Mesenchymal stem cell (in vitro differentiated cells and primary cell): ENCODE results near the gene CDH4.

ENCODE experiments used
- DNase-seq: peaks from one replicate; pipeline ENCODE4 v3.0.0-alpha.2; 2013
- H2AFZ ChIP-seq: one replicate; pipeline ENCODE4 v1.6.1; 2013; ENCODE audit warnings: low read depth, mild to moderate bottlenecking, control low read depth, inconsistent platforms, low read length, moderate library complexity
- H2AK5ac ChIP-seq: 2 replicates; pipeline ENCODE4 v1.6.1; 2013; ENCODE audit warnings: low read length, moderate library complexity, mild to moderate bottlenecking, inconsistent platforms; ENCODE audit not compliant: severe bottlenecking
- H2BK120ac ChIP-seq: one replicate; pipeline ENCODE4 v1.6.1; 2013; ENCODE audit warnings: low read depth, mild to moderate bottlenecking, inconsistent platforms, low read length, moderate library complexity
- H2BK12ac ChIP-seq, 2 experiments: one replicate each; pipeline ENCODE4 v1.6.1; 2013; ENCODE audit warnings: inconsistent platforms in 2 of 2, low read length in 2 of 2, mild to moderate bottlenecking in 2 of 2, moderate library complexity in 2 of 2, control low read depth in 1 of 2
- H2BK15ac ChIP-seq: one replicate; pipeline ENCODE4 v1.6.1; 2013; ENCODE audit warnings: mild to moderate bottlenecking, low read depth, inconsistent platforms; ENCODE audit not compliant: poor library complexity, severe bottlenecking
- H2BK5ac ChIP-seq: 2 replicates; pipeline ENCODE4 v1.6.1; 2013; ENCODE audit warnings: low read depth, mild to moderate bottlenecking, low read length, control low read depth, inconsistent platforms; ENCODE audit not compliant: poor library complexity, severe bottlenecking
- H3K14ac ChIP-seq, 2 experiments: one replicate each; pipeline ENCODE4 v1.6.1; 2013; ENCODE audit warnings: inconsistent platforms in 2 of 2, low read length in 2 of 2, control low read depth in 1 of 2, mild to moderate bottlenecking in 1 of 2, moderate library complexity in 1 of 2
- H3K18ac ChIP-seq, 2 experiments: one replicate each; pipeline ENCODE4 v1.6.1; 2013; ENCODE audit warnings: inconsistent platforms in 2 of 2, low read length in 2 of 2, control low read depth in 1 of 2, low read depth in 1 of 2, mild to moderate bottlenecking in 1 of 2
- H3K23ac ChIP-seq, 2 experiments: one replicate each; pipeline ENCODE4 v1.6.1; 2013; ENCODE audit warnings: inconsistent platforms in 2 of 2, low read length in 2 of 2, mild to moderate bottlenecking in 2 of 2, moderate library complexity in 2 of 2, control low read depth in 1 of 2
- H3K27ac ChIP-seq: 2 replicates; pipeline ENCODE4 v1.5.1; 2013; ENCODE audit warnings: mild to moderate bottlenecking, moderate library complexity, low read length, control low read depth, inconsistent platforms; ENCODE audit not compliant: poor library complexity, severe bottlenecking
- H3K27me3 ChIP-seq, 2 experiments: 2 replicates each; pipeline versions ENCODE4 v1.6.1 to v1.7.0; 2013; ENCODE audit warnings: low read length in 2 of 2, mild to moderate bottlenecking in 2 of 2, moderate library complexity in 2 of 2, control low read depth in 1 of 2, inconsistent platforms in 1 of 2; ENCODE audit not compliant: control insufficient read depth in 1 of 2, insufficient read depth in 1 of 2
- H3K36me3 ChIP-seq, 2 experiments: 2 replicates each; pipeline versions ENCODE4 v1.6.1 to v1.7.0; 2013; ENCODE audit warnings: low read length in 2 of 2, control low read depth in 1 of 2, inconsistent platforms in 1 of 2, low read depth in 1 of 2, mild to moderate bottlenecking in 1 of 2; ENCODE audit not compliant: insufficient read depth in 2 of 2, control insufficient read depth in 1 of 2
- H3K4ac ChIP-seq, 2 experiments: one replicate each; pipeline ENCODE4 v1.6.1; 2013; ENCODE audit warnings: inconsistent platforms in 2 of 2, low read length in 2 of 2, mild to moderate bottlenecking in 2 of 2, moderate library complexity in 2 of 2, control low read depth in 1 of 2, low read depth in 1 of 2
- H3K4me1 ChIP-seq: 2 replicates; pipeline ENCODE4 v1.6.1; 2013; ENCODE audit warnings: low read depth, low read length, control low read depth; ENCODE audit not compliant: control insufficient read depth, insufficient read depth
- H3K4me2 ChIP-seq: 2 replicates; pipeline ENCODE4 v1.6.1; 2013; ENCODE audit warnings: low read length, mild to moderate bottlenecking, inconsistent platforms; ENCODE audit not compliant: poor library complexity, severe bottlenecking
- H3K4me3 ChIP-seq, 2 experiments: 2 replicates each; pipeline versions ENCODE4 v1.5.1 to v1.7.0; 2013; ENCODE audit warnings: low read length in 2 of 2, mild to moderate bottlenecking in 2 of 2, control low read depth in 1 of 2, low read depth in 1 of 2; ENCODE audit not compliant: insufficient read depth in 1 of 2
- H3K79me1 ChIP-seq: replicated peaks from 2 replicates; pipeline ENCODE4 v1.6.1; 2013; ENCODE audit warnings: mild to moderate bottlenecking, control low read depth, low read length, inconsistent platforms; ENCODE audit not compliant: poor library complexity, severe bottlenecking
- H3K9ac ChIP-seq: 2 replicates; pipeline ENCODE4 v1.7.0; 2013; ENCODE audit warnings: mild to moderate bottlenecking, low read length, moderate library complexity
- H3K9me3 ChIP-seq: 2 replicates; pipeline ENCODE4 v1.7.0; 2013; ENCODE audit warnings: mild to moderate bottlenecking, low read length; ENCODE audit not compliant: control insufficient read depth
- H4K8ac ChIP-seq: one replicate; pipeline ENCODE4 v1.6.1; 2013; ENCODE audit warnings: inconsistent platforms, mild to moderate bottlenecking, low read length, moderate library complexity
- H4K91ac ChIP-seq: one replicate; pipeline ENCODE4 v1.6.1; 2013; ENCODE audit warnings: mild to moderate bottlenecking, low read length, inconsistent platforms
- WGBS: methylation state at CpG from one replicate; pipeline ENCODE4 v1.1.7; 2013; ENCODE audit warnings: mixed read lengths; 5-methylcytosine and 5-hydroxymethylcytosine counted together

Gene CDH4

DNA sequence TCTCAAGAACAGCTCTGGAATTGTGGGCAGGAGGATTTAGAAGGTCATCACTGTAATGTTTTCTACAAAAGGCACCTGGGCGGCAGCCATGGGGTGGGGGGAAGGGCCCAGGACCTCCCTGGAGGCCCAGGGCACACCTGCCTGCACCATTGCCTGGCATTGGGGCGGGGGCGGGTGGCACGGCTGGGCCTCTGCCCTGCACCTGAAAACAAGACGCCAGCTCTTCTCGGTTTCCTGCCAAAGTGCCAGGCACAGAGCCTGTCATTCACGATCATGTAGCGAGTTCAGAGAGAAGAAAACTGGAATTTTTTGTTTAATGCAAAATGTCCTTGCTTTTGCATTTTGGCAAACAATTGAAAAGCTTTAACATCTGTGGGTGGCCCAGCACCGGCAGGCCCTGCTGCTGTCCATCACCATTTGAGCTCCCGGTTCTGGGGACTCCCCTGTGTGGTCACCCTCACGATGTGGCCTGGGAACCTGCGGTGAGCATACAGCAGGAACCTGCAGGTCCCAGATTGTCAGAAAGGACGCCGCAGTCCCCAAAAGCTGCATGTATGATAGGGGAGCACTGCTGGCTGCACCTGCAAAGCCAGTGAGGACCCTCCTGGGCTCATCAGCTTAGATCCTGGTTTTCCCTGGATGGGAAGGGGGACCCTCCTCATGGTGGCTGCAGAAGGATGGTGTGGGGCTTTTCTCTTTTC, 262.9 kb downstream of the CDH4 start:
- H4K8ac ChIP-seq, result no peak overlapping the region
- H2AFZ ChIP-seq, result no peak overlapping the region
- no peak for DNase-seq
- no peak overlapping the region for H2BK120ac ChIP-seq
- no peak overlapping the region for H3K18ac ChIP-seq
- no peak overlapping the region for H3K23ac ChIP-seq
- H3K14ac ChIP-seq, result no peak overlapping the region
- H4K91ac ChIP-seq, result no peak overlapping the region
- H3K4me1 ChIP-seq, result peaks cover 28% of the 10 kb centered on the region
- H2BK15ac ChIP-seq, result no peak overlapping the region
- no peak overlapping the region for H2BK5ac ChIP-seq
- H3K36me3 ChIP-seq, result no peaks in the 10 kb centered on the region
- H2AK5ac ChIP-seq, result peak overlapping the region; percentile 43
- peaks cover 2% of the 10 kb centered on the region for H3K79me1 ChIP-seq
- 93% methylated on average over 14 of the region's 14 CpGs for WGBS
- H3K4me2 ChIP-seq, result no peak overlapping the region
- no peaks in the 10 kb centered on the region for H3K9me3 ChIP-seq
- H3K27me3 ChIP-seq, result peaks cover 0 to 21% of the 10 kb centered on the region in 2 experiments
- H3K4me3 ChIP-seq, result no peak overlapping the region
- H3K4ac ChIP-seq, result no peak overlapping the region
- no peak overlapping the region for H2BK12ac ChIP-seq
- H3K27ac ChIP-seq, result peak overlapping the region; percentile 63
- no peak overlapping the region for H3K9ac ChIP-seq

DNA sequence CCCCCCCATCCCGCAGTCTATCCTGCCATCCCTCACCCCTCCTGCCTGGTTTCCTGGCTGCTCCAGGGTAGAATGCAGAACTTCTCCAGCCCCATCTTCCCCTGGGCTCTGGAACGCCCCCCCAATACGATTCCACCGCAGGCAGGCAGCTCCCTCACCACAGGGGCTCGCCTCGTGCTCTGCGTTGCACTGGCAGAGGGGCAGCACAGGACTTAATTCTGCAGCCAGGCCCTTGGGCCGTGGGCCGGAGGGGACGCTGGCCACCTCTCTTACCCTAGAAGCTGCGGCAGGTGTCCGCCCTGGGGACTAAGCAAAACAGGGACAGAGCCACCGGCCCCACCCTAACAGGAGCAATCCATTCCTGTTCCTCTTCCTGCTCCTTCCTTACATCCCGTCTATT, 263.9 kb downstream of the CDH4 start:
- Histone ChIP-seq H2BK120ac (no peak overlapping the region), H3K4me2 (no peak overlapping the region), H2AFZ (no peak overlapping the region), H2AK5ac (no peak overlapping the region), H3K14ac (no peak overlapping the region), H3K79me1 (no peaks in the 10 kb centered on the region), H2BK12ac (no peak overlapping the region), H3K4me1 (peaks cover 33% of the 10 kb centered on the region), H3K36me3 (no peaks in the 10 kb centered on the region), H4K91ac (no peak overlapping the region), H3K4ac (no peak overlapping the region), H3K9ac (no peak overlapping the region), H3K27ac (no peak overlapping the region), H3K23ac (no peak overlapping the region), H3K27me3 (peaks cover 0 to 21% of the 10 kb centered on the region in 2 experiments), H2BK15ac (no peak overlapping the region), H2BK5ac (no peak overlapping the region), H4K8ac (no peak overlapping the region), H3K18ac (no peak overlapping the region), H3K4me3 (no peak overlapping the region), H3K9me3 (no peaks in the 10 kb centered on the region)
- WGBS, result 85% methylated on average over 14 of the region's 14 CpGs
- no peak for DNase-seq

DNA sequence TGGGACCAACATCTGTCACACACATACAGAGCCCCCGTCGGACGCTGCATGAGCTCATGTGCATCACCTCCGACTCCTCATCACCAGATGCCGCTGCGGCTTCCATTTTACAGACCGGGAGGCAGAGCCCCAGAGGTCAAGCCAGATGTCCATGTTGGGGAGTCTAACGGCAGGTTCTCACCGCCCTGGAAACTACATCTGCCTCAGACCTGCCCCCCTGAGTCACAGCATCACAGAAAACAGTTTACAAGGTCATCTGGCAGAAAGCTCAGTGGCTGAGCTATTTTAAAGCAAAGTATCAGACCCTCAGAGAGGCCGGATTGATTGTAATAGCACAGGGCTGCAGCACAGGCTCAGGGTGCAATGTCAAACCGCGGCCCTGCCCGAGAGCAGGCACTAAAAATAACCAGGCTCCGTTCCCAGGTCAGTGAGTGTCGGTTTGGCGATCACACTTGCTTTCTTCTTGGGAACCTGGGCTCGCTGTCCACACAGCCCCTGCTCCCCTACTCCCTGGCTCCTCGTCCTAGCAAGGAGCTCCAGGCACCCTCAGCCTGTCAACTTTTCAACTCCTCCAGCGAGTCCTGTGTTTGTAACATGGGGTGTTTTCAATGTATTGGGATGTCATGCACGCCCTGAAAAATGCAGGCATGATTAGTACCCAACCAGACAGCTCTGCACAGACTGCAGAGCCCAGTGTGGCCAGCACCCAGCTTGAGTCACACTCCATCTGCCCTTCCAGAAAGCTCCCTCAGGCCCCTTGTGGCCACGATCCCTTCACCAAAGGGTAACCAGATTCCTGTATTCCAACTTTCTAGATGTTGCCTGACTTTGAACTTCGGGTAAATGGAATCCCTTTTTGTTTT, 264.5 kb downstream of the CDH4 start:
- Histone ChIP-seq H4K91ac (no peak overlapping the region), H2BK12ac (no peak overlapping the region), H3K36me3 (no peaks in the 10 kb centered on the region), H2AK5ac (no peak overlapping the region), H3K27me3 (peaks cover 0 to 21% of the 10 kb centered on the region in 2 experiments), H3K4me1 (peaks cover 39% of the 10 kb centered on the region), H2AFZ (no peak overlapping the region), H3K18ac (no peak overlapping the region), H3K27ac (no peak overlapping the region), H2BK15ac (no peak overlapping the region), H3K14ac (no peak overlapping the region), H2BK120ac (no peak overlapping the region), H3K9me3 (no peaks in the 10 kb centered on the region), H4K8ac (no peak overlapping the region), H3K79me1 (no peaks in the 10 kb centered on the region), H3K23ac (no peak overlapping the region), H2BK5ac (no peak overlapping the region), H3K4me3 (no peak overlapping the region), H3K4me2 (no peak overlapping the region), H3K4ac (no peak overlapping the region), H3K9ac (no peak overlapping the region)
- WGBS, result 83% methylated on average over 20 of the region's 22 CpGs
- DNase-seq, result peak; percentile 6

DNA sequence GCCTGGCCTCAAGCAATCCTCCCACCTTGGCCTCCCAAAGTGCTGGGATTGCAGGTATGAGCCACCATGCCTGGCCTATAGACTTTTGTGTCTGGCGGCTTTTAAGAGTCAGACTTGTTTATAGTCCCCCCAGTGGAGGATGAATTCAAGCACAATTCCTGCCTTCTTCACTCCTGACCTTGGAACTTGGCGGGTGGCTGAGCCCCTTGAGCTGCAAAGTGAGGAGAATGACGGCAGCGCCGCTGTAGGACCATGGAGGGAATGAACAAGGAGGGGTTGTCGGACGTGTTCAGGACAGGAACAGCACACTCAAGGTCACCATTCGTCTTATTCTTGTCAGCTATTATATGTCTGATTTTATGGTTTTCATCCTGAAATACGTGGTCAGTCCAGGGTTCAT, 265.4 kb downstream of the CDH4 start:
- no peaks in the 10 kb centered on the region for H3K36me3 ChIP-seq
- WGBS, result 86% methylated on average over 9 of the region's 9 CpGs

More for the DNA sequence above, 265.4 kb downstream of the CDH4 start:
- H3K27ac ChIP-seq, result no peak overlapping the region
- H2BK15ac ChIP-seq, result no peak overlapping the region
- H3K9ac ChIP-seq, result no peak overlapping the region
- DNase-seq, result no peak
- H3K4me2 ChIP-seq, result no peak overlapping the region
- H3K79me1 ChIP-seq, result no peaks in the 10 kb centered on the region
- peaks cover 44% of the 10 kb centered on the region for H3K4me1 ChIP-seq
- no peak overlapping the region for H3K18ac ChIP-seq
- no peak overlapping the region for H2BK5ac ChIP-seq
- no peak overlapping the region for H4K8ac ChIP-seq
- no peak overlapping the region for H3K23ac ChIP-seq
- no peak overlapping the region for H3K4ac ChIP-seq
- H3K9me3 ChIP-seq, result no peaks in the 10 kb centered on the region
- no peak overlapping the region for H3K4me3 ChIP-seq
- no peak overlapping the region for H2AK5ac ChIP-seq
- no peak overlapping the region for H2BK120ac ChIP-seq
- H2BK12ac ChIP-seq, result no peak overlapping the region
- H3K14ac ChIP-seq, result no peak overlapping the region
- H2AFZ ChIP-seq, result no peak overlapping the region
- no peak overlapping the region for H4K91ac ChIP-seq
- H3K27me3 ChIP-seq, result peaks cover 0 to 21% of the 10 kb centered on the region in 2 experiments
